RCC 7860 (cell line): ENCODE measurements around the gene NCBP2.
"Not testable (repeated sequence)": the region's sequence is repeated elsewhere in the genome, so short reads cannot be mapped to it uniquely, and the experiment has no call there.

Source experiments
- DNase-seq: peaks from one replicate; pipeline ENCODE4 v3.0.0-alpha.2; 2015; ENCODE audit warnings: low spot score
- FAIRE-seq: peaks from 2 replicates; lab custom pipeline; 2012; peaks lifted over from hg19 to GRCh38; lab: Jason Lieb, UNC

NCBP2 gene

GRCh38 chr3:196968233-196969133, 26.2 kb upstream of the NCBP2 start, which contains the start of gene PIGZ:
Gene PIGZ (minus strand): TSS chr3:196968833. CDS start chr3:196952031, 16,802 bp downstream.
- DNase-seq (no peak), FAIRE-seq (no peak)

- no peak for DNase-seq
- FAIRE-seq: no peak
Measured at GRCh38 chr3:196967412-196968232, 25.3 kb upstream of the NCBP2 start.

- DNase-seq (no peak), FAIRE-seq (no peak)
Measured at GRCh38 chr3:196966526-196967401, 24.4 kb upstream of the NCBP2 start.

- FAIRE-seq: no peak
- DNase-seq: no peak
Measured at GRCh38 chr3:196965804-196966173, 23.5 kb upstream of the NCBP2 start.

- DNase-seq (no peak), FAIRE-seq (no peak)
Measured at GRCh38 chr3:196965112-196965803, 22.9 kb upstream of the NCBP2 start.

- no peak for DNase-seq
- FAIRE-seq: no peak
Measured at GRCh38 chr3:196963631-196963953, 21.3 kb upstream of the NCBP2 start.

GRCh38 chr3:196962930-196963630, 20.8 kb upstream of the NCBP2 start:
- no peak for DNase-seq
- no peak for FAIRE-seq

GRCh38 chr3:196962108-196962929, 20.0 kb upstream of the NCBP2 start:
- FAIRE-seq: no peak
- no peak for DNase-seq

GRCh38 chr3:196954832-196955231, 12.5 kb upstream of the NCBP2 start:
- FAIRE-seq (no peak), DNase-seq (no peak)

GRCh38 chr3:196951371-196951770, 9.0 kb upstream of the NCBP2 start:
- FAIRE-seq (no peak), DNase-seq (no peak)

- FAIRE-seq (no peak), DNase-seq (no peak)
Measured at GRCh38 chr3:196949750-196950149, 7.4 kb upstream of the NCBP2 start.

- no peak for DNase-seq
- FAIRE-seq: no peak
Measured at GRCh38 chr3:196949285-196949619, 6.9 kb upstream of the NCBP2 start.

- FAIRE-seq (no peak), DNase-seq (no peak)
Measured at GRCh38 chr3:196948442-196949284, 6.3 kb upstream of the NCBP2 start.

GRCh38 chr3:196947860-196948441, 5.6 kb upstream of the NCBP2 start:
- FAIRE-seq: no peak
- no peak for DNase-seq

- FAIRE-seq (no peak), DNase-seq (no peak)
Measured at GRCh38 chr3:196947136-196947859, 5.0 kb upstream of the NCBP2 start.

- DNase-seq, FAIRE-seq: not testable (repeated sequence)
Measured at GRCh38 chr3:196944037-196944790, 1.9 kb upstream of the NCBP2 start.
